SK-N-SH (cell line): ENCODE results near the gene CEACAM5. TPM values are rescaled to one million over a fixed set of nuclear protein-coding genes. Genes with fewer than 3 reads are reported as not detected.

Source experiments
- CTCF ChIA-PET: fragments of 300-600, 350-600 bp; formaldehyde crosslinking; extraction: SDS; loops from one replicate; lab custom pipeline; 2021; lab: Yijun Ruan, JAX
- POLR2A ChIA-PET: fragments of 350-600 bp; sonication (Branson Sonifier 250); formaldehyde crosslinking; extraction: SDS; loops from one replicate; lab custom pipeline; 2020; ENCODE audit warnings: antibody characterized with exemption, inconsistent platforms; lab: Yijun Ruan, JAX
- DNase-seq: peaks from one replicate; pipeline ENCODE4 v3.0.0; 2012
- H2AFZ ChIP-seq: fragments of 200-600 bp; sonication (generic); 2 replicates; pipeline ENCODE4 v1.8.1; 2016; ENCODE audit warnings: antibody characterized with exemption, mild to moderate bottlenecking, low read depth
- H3F3A ChIP-seq: fragments of 200-600 bp; sonication (generic); replicated peaks from 2 replicates; pipeline ENCODE3; 2016; ENCODE audit warnings: antibody characterized with exemption, mild to moderate bottlenecking; ENCODE audit not compliant: insufficient read depth
- H3K27ac ChIP-seq, 2 experiments: fragments of 200-500 bp in 1 of 2; fragments of 200-600 bp in 1 of 2; sonication (Bioruptor generic) in 1 of 2; sonication (generic), shearing (Covaris generic) in 1 of 2; 2 replicates each; pipeline versions ENCODE4 v1.5.1 to v1.6.1; 2014 to 2016; ENCODE audit warnings: low read depth in 2 of 2, inconsistent platforms in 1 of 2, low read length in 1 of 2, mild to moderate bottlenecking in 1 of 2, mixed read lengths in 1 of 2
- H3K27me3 ChIP-seq: fragments of 200-600 bp; sonication (generic), shearing (Covaris generic); 2 replicates; pipeline ENCODE4 v1.6.1; 2016; ENCODE audit warnings: mixed run types; ENCODE audit not compliant: insufficient read depth
- H3K36me3 ChIP-seq, 2 experiments: fragments of 200-500 bp in 1 of 2; fragments of 200-600 bp in 1 of 2; sonication (Bioruptor generic) in 1 of 2; sonication (generic) in 1 of 2; replicated peaks in 1 of 2; 2 replicates each; pipeline versions ENCODE3 to v1.5.1; 2014 to 2016; ENCODE audit warnings: low read length in 1 of 2, mild to moderate bottlenecking in 1 of 2; ENCODE audit not compliant: insufficient read depth in 2 of 2, control insufficient read depth in 1 of 2
- H3K4me1 ChIP-seq, 2 experiments: fragments of 200-500 bp in 1 of 2; fragments of 200-600 bp in 1 of 2; sonication (Bioruptor generic) in 1 of 2; sonication (generic), shearing (Covaris generic) in 1 of 2; 2 replicates each; pipeline versions ENCODE4 v1.5.1 to v1.6.1; 2014 to 2016; ENCODE audit warnings: low read depth in 1 of 2, low read length in 1 of 2, mixed run types in 1 of 2; ENCODE audit not compliant: insufficient read depth in 2 of 2, control insufficient read depth in 1 of 2
- H3K4me2 ChIP-seq: fragments of 200-600 bp; sonication (generic), shearing (Covaris generic); 2 replicates; pipeline ENCODE4 v1.6.1; 2017; ENCODE audit warnings: mixed run types
- H3K4me3 ChIP-seq, 2 experiments: fragments of 200-500 bp in 1 of 2; fragments of 200-600 bp in 1 of 2; sonication (Bioruptor generic) in 1 of 2; sonication (generic), shearing (Covaris generic) in 1 of 2; 2 replicates each; pipeline versions ENCODE4 v1.5.1 to v1.8.1; 2014 to 2016; ENCODE audit warnings: low read depth in 2 of 2, inconsistent platforms in 1 of 2, low read length in 1 of 2, mild to moderate bottlenecking in 1 of 2, mixed read lengths in 1 of 2, moderate library complexity in 1 of 2
- H3K79me2 ChIP-seq: fragments of 200-600 bp; sonication (generic); 2 replicates; pipeline ENCODE4 v1.8.1; 2017; ENCODE audit warnings: mild to moderate bottlenecking; ENCODE audit not compliant: insufficient read depth
- H3K9ac ChIP-seq: fragments of 200-600 bp; sonication (generic); 2 replicates; pipeline ENCODE4 v1.6.1; 2017; ENCODE audit warnings: mixed run types
- H3K9me2 ChIP-seq: fragments of 200-600 bp; sonication (generic); 2 replicates; pipeline ENCODE4 v1.6.1; 2017; ENCODE audit warnings: mixed run types
- H3K9me3 ChIP-seq: fragments of 200-600 bp; sonication (generic); 2 replicates; pipeline ENCODE4 v1.6.1; 2017; ENCODE audit warnings: mixed run types, mild to moderate bottlenecking, moderate library complexity
- H4K20me1 ChIP-seq: fragments of 200-600 bp; sonication (generic); 2 replicates; pipeline ENCODE4 v1.6.1; 2017; ENCODE audit warnings: mild to moderate bottlenecking, mixed run types; ENCODE audit not compliant: insufficient read depth
- CHD2 ChIP-seq: fragments of 150-350 bp; IDR thresholded peaks from 2 replicates; pipeline ENCODE4 v1.6.1; 2018; ENCODE audit warnings: low read length; ENCODE audit not compliant: partially characterized antibody
- CTCF ChIP-seq: fragments of 200-600 bp; sonication (generic); IDR thresholded peaks from 2 replicates; pipeline ENCODE4 v1.6.1; 2017; ENCODE audit warnings: antibody characterized with exemption, mild to moderate bottlenecking, moderate library complexity
- ELF1 ChIP-seq: IDR thresholded peaks from 2 replicates; pipeline ENCODE4 v1.4.0; 2012
- FOSL2 ChIP-seq: IDR thresholded peaks from 2 replicates; pipeline ENCODE4 v1.4.0; 2012; ENCODE audit warnings: low read depth, mild to moderate bottlenecking, moderate library complexity, borderline replicate concordance
- FOXM1 ChIP-seq: IDR thresholded peaks from 2 replicates; pipeline ENCODE4 v1.4.0; 2012; ENCODE audit warnings: low read depth, mild to moderate bottlenecking
- GABPA ChIP-seq: IDR thresholded peaks from 2 replicates; pipeline ENCODE4 v1.4.0; 2012; ENCODE audit warnings: low read depth, mild to moderate bottlenecking
- JUND ChIP-seq: IDR thresholded peaks from 2 replicates; pipeline ENCODE4 v1.4.0; 2012
- MXI1 ChIP-seq: IDR thresholded peaks from 2 replicates; pipeline ENCODE4 v1.6.1; 2012; ENCODE audit warnings: mild to moderate bottlenecking, low read depth, low read length, improper control_type of control experiment
- REST ChIP-seq: IDR thresholded peaks from 2 replicates; pipeline ENCODE4 v1.6.1; 2012; ENCODE audit warnings: mild to moderate bottlenecking, low read depth, low read length, moderate library complexity
- RFX5 ChIP-seq: IDR thresholded peaks from 2 replicates; pipeline ENCODE4 v1.6.1; 2012; ENCODE audit warnings: mild to moderate bottlenecking, improper control_type of control experiment, low read length
- SMC3 ChIP-seq: IDR thresholded peaks from 2 replicates; pipeline ENCODE4 v1.6.1; 2012; ENCODE audit warnings: low read depth, low read length, improper control_type of control experiment
- YY1 ChIP-seq: IDR thresholded peaks from 2 replicates; pipeline ENCODE4 v1.4.0; 2012; ENCODE audit warnings: low read depth, mild to moderate bottlenecking
- ZBTB33 ChIP-seq: IDR thresholded peaks from 2 replicates; pipeline ENCODE4 v1.4.0; 2012; ENCODE audit warnings: low read depth, borderline replicate concordance
- WGBS: methylation state at CpG from one replicate; pipeline ENCODE4 v1.1.6; 2017; ENCODE audit warnings: low lambda C conversion rate; 5-methylcytosine and 5-hydroxymethylcytosine counted together
- polyA plus RNA-seq, 3 experiments: library from polyadenylated mRNA; depleted of rRNA; stranded (reverse); fragments of >200 nt; gene quantifications; 2 replicates each; pipeline ENCODE4 v1.2.3, GENCODE V29; 2012

The CEACAM5 gene
- polyA plus RNA-seq, 1 of the 3 experiments (the other 2 are of a cell fraction), result not detected

- H3K4me1 ChIP-seq, result no peaks in the 10 kb centered on the region
- no peaks in the 10 kb centered on the region for H3K36me3 ChIP-seq
- no peak within 1 kb of the TSS for H3K4me3 ChIP-seq
- H3F3A ChIP-seq, result no peaks in the 10 kb centered on the region
- 0% methylated on average over 3 of the region's 3 CpGs for WGBS
- H3K9ac ChIP-seq, result no peak within 1 kb of the TSS
- H2AFZ ChIP-seq, result no peak within 1 kb of the TSS
- no peaks in the 10 kb centered on the region for H3K9me3 ChIP-seq
- H3K79me2 ChIP-seq, result no peaks in the 10 kb centered on the region
- peaks cover 21% of the 10 kb centered on the region; the same call in 1 of the 2 replicates for H3K27me3 ChIP-seq
- no peak for DNase-seq
- H3K9me2 ChIP-seq, result no peaks in the 10 kb centered on the region
- TF ChIP-seq ELF1 (no peak), CHD2 (no peak), FOSL2 (no peak), REST (no peak), ZBTB33 (no peak), FOXM1 (no peak), SMC3 (no peak), CTCF (no peak), MXI1 (no peak), GABPA (no peak), YY1 (no peak), RFX5 (no peak), JUND (no peak)
- TF ChIP-seq, all 33 proteins: peak for 0
- ChIA-PET POLR2A (no interaction called here), CTCF (interaction anchor here (1.5 to 5.3 kb wide), 4 partner anchors 8 to 39 kb away, joined by 4 to 33 read pairs (median 18); partner anchors contain the start of gene CEACAM3)
- Histone ChIP-seq H4K20me1 (no peaks in the 10 kb centered on the region), H3K4me2 (no peak within 1 kb of the TSS), H3K27ac (no peak within 1 kb of the TSS)
These were observed 47.0 kb downstream of the CEACAM5 start, which contains the start of gene CEACAM6 for GRCh38 chr19:41755328-41755913. Gene CEACAM6, plus strand, starts transcription at chr19:41755530. Its CDS starts 109 bp downstream, at chr19:41755639.
